ENCODE results near the gene ACTR1B. TPM values are rescaled to one million over a fixed set of nuclear protein-coding genes. Genes with fewer than 3 reads are reported as not detected.

The ACTR1B gene
- total and polyA plus RNA-seq, 8 donors = 46.8 to 90.0 (median 50.2) TPM

DNA sequence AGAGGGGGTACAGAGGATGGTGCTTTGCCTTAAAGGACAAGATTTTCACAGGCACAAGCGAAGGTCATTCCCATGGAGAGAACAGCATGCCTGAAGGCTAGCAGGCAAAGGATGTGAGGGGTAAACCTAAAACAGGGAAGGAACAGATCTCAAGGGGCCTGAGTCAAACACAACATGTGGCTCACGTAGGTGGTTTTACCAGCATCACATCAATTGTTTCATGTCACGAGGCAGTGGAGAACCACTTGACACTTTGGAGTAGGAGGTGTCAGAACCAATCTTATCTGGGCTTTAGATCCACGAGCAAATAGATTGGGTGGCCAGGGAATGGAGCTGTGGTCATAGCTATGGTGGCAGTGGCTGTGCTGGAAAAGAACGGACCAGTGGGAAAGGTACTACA is 9.5 kb downstream of the ACTR1B start:
- no peak for DNase-seq
- H3K27me3 ChIP-seq = no peaks in the 10 kb centered on the region
- WGBS, 2 donors = 92 to 94% methylated on average over 5 of the region's 5 CpGs
- ATAC-seq = no peak
- TF ChIP-seq, protein P1, sequence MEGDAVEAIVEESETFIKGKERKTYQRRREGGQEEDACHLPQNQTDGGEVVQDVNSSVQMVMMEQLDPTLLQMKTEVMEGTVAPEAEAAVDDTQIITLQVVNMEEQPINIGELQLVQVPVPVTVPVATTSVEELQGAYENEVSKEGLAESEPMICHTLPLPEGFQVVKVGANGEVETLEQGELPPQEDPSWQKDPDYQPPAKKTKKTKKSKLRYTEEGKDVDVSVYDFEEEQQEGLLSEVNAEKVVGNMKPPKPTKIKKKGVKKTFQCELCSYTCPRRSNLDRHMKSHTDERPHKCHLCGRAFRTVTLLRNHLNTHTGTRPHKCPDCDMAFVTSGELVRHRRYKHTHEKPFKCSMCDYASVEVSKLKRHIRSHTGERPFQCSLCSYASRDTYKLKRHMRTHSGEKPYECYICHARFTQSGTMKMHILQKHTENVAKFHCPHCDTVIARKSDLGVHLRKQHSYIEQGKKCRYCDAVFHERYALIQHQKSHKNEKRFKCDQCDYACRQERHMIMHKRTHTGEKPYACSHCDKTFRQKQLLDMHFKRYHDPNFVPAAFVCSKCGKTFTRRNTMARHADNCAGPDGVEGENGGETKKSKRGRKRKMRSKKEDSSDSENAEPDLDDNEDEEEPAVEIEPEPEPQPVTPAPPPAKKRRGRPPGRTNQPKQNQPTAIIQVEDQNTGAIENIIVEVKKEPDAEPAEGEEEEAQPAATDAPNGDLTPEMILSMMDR (IDR thresholded peaks at IDR 0.05) = no peak
- H3K27ac ChIP-seq = no peak overlapping the region
- no peaks in the 10 kb centered on the region for H3K9me3 ChIP-seq
- peaks cover 0 to 31% (median 23%) of the 10 kb centered on the region in 3 donors for H3K36me3 ChIP-seq
- FAIRE-seq = no peak
- intact Hi-C loops (cut with DNase I) = no loop called here
- H3K4me1 ChIP-seq = no peaks in the 10 kb centered on the region
- no peak overlapping the region for H3K4me3 ChIP-seq

GRCh38 chr2:97653874-97654273 is 10.0 kb downstream of the ACTR1B start:
- TF ChIP-seq, protein P1 (IDR thresholded peaks at IDR 0.05) = no peak
- FAIRE-seq = no peak
- Histone ChIP-seq H3K9me3 (no peaks in the 10 kb centered on the region), H3K4me3 (no peak overlapping the region), H3K4me1 (no peaks in the 10 kb centered on the region), H3K36me3 (peaks cover 0 to 31% (median 20%) of the 10 kb centered on the region in 3 donors), H3K27ac (no peak overlapping the region), H3K27me3 (no peaks in the 10 kb centered on the region)
- ATAC-seq = no peak
- no peak for DNase-seq
- intact Hi-C loops (cut with DNase I) = no loop called here
- WGBS, 2 donors = 99 to 100% methylated on average over 1 of the region's 1 CpG

DNA sequence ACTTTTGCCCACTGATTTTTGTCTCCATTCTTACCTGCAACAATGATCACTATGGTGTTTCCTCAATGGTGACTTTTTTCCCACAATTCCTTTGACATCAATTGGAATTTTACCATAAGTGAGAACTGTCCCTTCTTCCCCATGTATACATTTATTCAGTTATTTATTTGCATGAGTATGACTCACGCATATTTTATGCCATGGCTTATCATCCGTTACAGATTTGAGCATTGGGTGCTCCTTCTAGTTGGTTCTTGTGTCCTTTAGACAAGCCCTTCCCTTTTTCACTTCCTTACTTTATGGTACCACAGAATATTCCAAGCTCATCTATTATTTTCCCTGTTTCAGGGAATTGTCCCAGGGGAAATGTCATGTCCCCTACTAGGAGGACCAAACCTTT is 10.4 kb downstream of the ACTR1B start:
- H3K9me3 ChIP-seq = no peaks in the 10 kb centered on the region
- intact Hi-C loops (cut with DNase I) = no loop called here
- peaks cover 0 to 31% (median 19%) of the 10 kb centered on the region in 3 donors for H3K36me3 ChIP-seq
- no peaks in the 10 kb centered on the region for H3K27me3 ChIP-seq
- DNase-seq = no peak
- no peak overlapping the region for H3K27ac ChIP-seq
- ATAC-seq = no peak
- H3K4me3 ChIP-seq = no peak overlapping the region
- TF ChIP-seq, protein P1 (IDR thresholded peaks at IDR 0.05) = no peak
- FAIRE-seq = no peak
- 88 to 89% methylated on average over 2 of the region's 2 CpGs for WGBS, 2 donors
- no peaks in the 10 kb centered on the region for H3K4me1 ChIP-seq

DNA sequence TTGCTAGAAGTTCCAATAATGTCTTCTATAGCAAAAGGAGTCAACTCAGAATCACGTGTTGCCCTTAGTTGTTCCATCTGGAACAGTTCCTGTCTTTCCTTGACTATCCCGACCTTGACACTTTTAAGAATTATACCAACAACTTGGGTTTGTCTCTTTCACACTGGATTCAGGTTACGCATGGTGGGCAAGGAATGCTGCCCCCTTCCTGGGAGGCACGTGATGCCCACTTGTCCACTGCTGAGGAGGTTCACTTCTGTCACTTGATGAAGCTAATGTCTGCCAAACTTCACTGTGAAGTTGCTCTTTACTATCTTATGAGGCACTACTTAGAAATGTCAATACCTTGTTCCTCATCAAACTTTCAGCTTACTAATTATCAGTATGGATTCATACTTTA is 12.7 kb downstream of the ACTR1B start:
- ATAC-seq = no peak
- TF ChIP-seq, protein P1 (IDR thresholded peaks at IDR 0.05) = no peak

DNA sequence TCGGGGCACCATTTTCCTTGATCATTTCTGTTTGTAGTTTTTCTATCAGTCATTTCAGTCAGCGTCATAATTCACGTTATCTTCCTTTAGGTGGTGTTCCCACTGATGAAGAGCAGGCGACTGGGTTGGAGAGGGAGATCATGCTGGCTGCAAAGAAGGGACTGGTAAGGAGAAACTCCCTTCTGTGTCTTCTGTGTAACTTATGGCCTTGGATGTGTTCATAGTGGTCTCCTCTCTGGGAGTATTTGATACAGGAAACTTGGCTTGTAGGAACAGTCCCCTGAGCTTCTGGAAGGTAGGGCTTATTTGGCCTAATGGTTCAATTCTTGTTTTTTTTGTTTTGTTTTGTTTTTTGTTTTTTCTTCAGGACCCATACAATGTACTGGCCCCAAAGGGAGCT is 16.9 kb downstream of the ACTR1B start:
- Histone ChIP-seq H3K27ac (peak overlapping the region in 1 of 4 donors; percentile 97), H3K27me3 (peaks cover 0 to 4% (median 0%) of the 10 kb centered on the region in 4 donors), H3K36me3 (peaks cover 0 to 20% (median 14%) of the 10 kb centered on the region in 3 donors), H3K9me3 (no peaks in the 10 kb centered on the region), H3K4me1 (peaks cover 0 to 17% (median 5%) of the 10 kb centered on the region in 3 donors), H3K4me3 (peak overlapping the region in 3 of 4 donors; percentile 85 to 99 (median 87))
- TF ChIP-seq, protein P1 (IDR thresholded peaks at IDR 0.05) = no peak
- FAIRE-seq (no peak), DNase-seq (no peak), ATAC-seq (no peak)
- WGBS, 2 donors = 74 to 80% methylated on average over 4 of the region's 4 CpGs
- intact Hi-C loops (cut with DNase I) = no loop called here

More for the DNA sequence above, 12.7 kb downstream of the ACTR1B start:
- DNase-seq = no peak
- Histone ChIP-seq H3K9me3 (no peaks in the 10 kb centered on the region), H3K4me3 (no peak overlapping the region), H3K27ac (no peak overlapping the region), H3K36me3 (peaks cover 0 to 20% (median 14%) of the 10 kb centered on the region in 3 donors), H3K27me3 (no peaks in the 10 kb centered on the region), H3K4me1 (peaks cover 0 to 9% (median 5%) of the 10 kb centered on the region in 3 donors)
- intact Hi-C loops (cut with DNase I) = no loop called here
- 67 to 77% methylated on average over 4 of the region's 4 CpGs for WGBS, 2 donors
- FAIRE-seq = no peak
